ENCODE measurements around the gene DNAL1. TPM values are rescaled to one million over a fixed set of nuclear protein-coding genes. Genes with fewer than 3 reads are reported as not detected.
A peak's percentile ranks its signal among the peaks of the same experiment; 100 is the strongest.

DNAL1 gene
- total and polyA plus RNA-seq, 2 of the 13 experiments (the other 11 are each of a cell fraction or from before 2014, with no cell fraction given), result 1.4 to 13.3 TPM

GRCh38 chr14:73731111-73731510 lies 86.3 kb downstream of the DNAL1 start:
- no peak overlapping the region for H2AFZ ChIP-seq (ENCODE audit: low read length)
- BruUV-seq (replicated peaks), result no TSS peak
- DNase-seq (ENCODE audit: low spot score), result no peak
- CTCF ChIA-PET (ENCODE audit: low intra/inter-chr PET ratio, low total read pairs), result no interaction called here
- H3K27ac ChIP-seq (ENCODE audit: extremely low read length, insufficient read depth, low read length), result no peak overlapping the region
- H4K20me1 ChIP-seq (ENCODE audit: insufficient read depth, low read length), result peaks cover 3% of the 10 kb centered on the region; the same call in 1 of the 2 replicates
- TF ChIP-seq ZNF546 (CRISPR knock-in tag; conservative IDR thresholded peaks at IDR 0.05), result no peak
- peak; percentile 30; the same call in 1 of the 2 replicates for TF ChIP-seq CTCF (CRISPR knock-in tag; IDR thresholded peaks at IDR 0.05)
- peak; percentile 29; the same call in 1 of the 2 replicates for TF ChIP-seq STAG1 (CRISPR knock-in tag; IDR thresholded peaks at IDR 0.05)
- no peaks in the 10 kb centered on the region for H3K27me3 ChIP-seq (ENCODE audit: control insufficient read depth in 1 of 2, insufficient read depth in 2 of 2, low read length in 2 of 2)
- WGBS (ENCODE audit: low lambda C conversion rate), result 79% methylated on average over 3 of the region's 3 CpGs
- intact Hi-C loops (cut with micrococcal nuclease; ENCODE audit: unreplicated experiment) (no loop called here), in situ Hi-C loops (cut with HindIII; ENCODE audit: extremely low pct_ligation_motif_present, low pct_unique_long_range_greater_than_20kb) (loop anchor here (25.0 kb wide), 1 partner anchor 306 kb away; no protein-coding TSS in a partner anchor)
- H3K36me3 ChIP-seq (replicated peaks in 1 of 2; ENCODE audit: control insufficient read depth in 1 of 2, insufficient read depth in 2 of 2, low read length in 2 of 2), result peaks cover 25 to 70% of the 10 kb centered on the region in 2 experiments
- POLR2A ChIA-PET, result no interaction called here
- H3K4me1 ChIP-seq (ENCODE audit: insufficient read depth, low read length), result no peaks in the 10 kb centered on the region
- no peaks in the 10 kb centered on the region for H3K79me2 ChIP-seq (ENCODE audit: insufficient read depth, low read length)
- H3K4me3 ChIP-seq (replicated peaks in 1 of 3; ENCODE audit: insufficient read depth in 1 of 3, low read depth in 2 of 3, low read length in 3 of 3), result no peak overlapping the region
- no peak for FAIRE-seq
- no peak overlapping the region for H3K9ac ChIP-seq (ENCODE audit: insufficient read depth, low read depth, low read length)
- H3K4me2 ChIP-seq (ENCODE audit: low read depth, low read length), result no peak overlapping the region
- no peak for ATAC-seq
- H3K9me3 ChIP-seq (ENCODE audit: low read length), result no peaks in the 10 kb centered on the region

- Histone ChIP-seq H3K36me3 (replicated peaks in 1 of 2; ENCODE audit: control insufficient read depth in 1 of 2, insufficient read depth in 2 of 2, low read length in 2 of 2) (peaks cover 20 to 66% of the 10 kb centered on the region in 2 experiments), H3K4me3 (replicated peaks in 1 of 3; ENCODE audit: insufficient read depth in 1 of 3, low read depth in 2 of 3, low read length in 3 of 3) (no peak overlapping the region), H2AFZ (ENCODE audit: low read length) (no peak overlapping the region), H3K27me3 (ENCODE audit: control insufficient read depth in 1 of 2, insufficient read depth in 2 of 2, low read length in 2 of 2) (no peaks in the 10 kb centered on the region), H3K9me3 (ENCODE audit: low read length) (no peaks in the 10 kb centered on the region), H3K4me2 (ENCODE audit: low read depth, low read length) (no peak overlapping the region), H3K9ac (ENCODE audit: insufficient read depth, low read depth, low read length) (no peak overlapping the region), H3K79me2 (ENCODE audit: insufficient read depth, low read length) (peaks cover 1% of the 10 kb centered on the region), H3K27ac (ENCODE audit: extremely low read length, insufficient read depth, low read length) (no peak overlapping the region), H4K20me1 (ENCODE audit: insufficient read depth, low read length) (peaks cover 3% of the 10 kb centered on the region; the same call in 1 of the 2 replicates), H3K4me1 (ENCODE audit: insufficient read depth, low read length) (no peaks in the 10 kb centered on the region)
- in situ Hi-C loops (cut with HindIII; ENCODE audit: extremely low pct_ligation_motif_present, low pct_unique_long_range_greater_than_20kb) (loop anchor here (25.0 kb wide), 1 partner anchor 305 kb away; no protein-coding TSS in a partner anchor), intact Hi-C loops (cut with micrococcal nuclease; ENCODE audit: unreplicated experiment) (no loop called here)
- POLR2A ChIA-PET, result interaction anchor here (0.8 to 1.1 kb wide), 3 partner anchors 9 to 112 kb away, joined by 3 to 4 read pairs (median 3); no protein-coding TSS in a partner anchor
- CTCF ChIA-PET (ENCODE audit: low intra/inter-chr PET ratio, low total read pairs), result no interaction called here
- FAIRE-seq (no peak), ATAC-seq (no peak), DNase-seq (ENCODE audit: low spot score) (no peak)
- no TSS peak for BruUV-seq (replicated peaks)
- TF ChIP-seq RBM22 (optimal IDR thresholded peaks at IDR 0.05; ENCODE audit: low read length), result peak; percentile 37
- TF ChIP-seq ZNF562 (CRISPR knock-in tag; IDR thresholded peaks at IDR 0.05; ENCODE audit: borderline replicate concordance), result no peak
- 99% methylated on average over 3 of the region's 3 CpGs for WGBS (ENCODE audit: low lambda C conversion rate)
Measured at GRCh38 chr14:73732006-73732405, 87.2 kb downstream of the DNAL1 start.

All from HepG2 (cell line).